Measurements from ENCODE around the gene EFNB3. TPM values are rescaled to one million over a fixed set of nuclear protein-coding genes. Genes with fewer than 3 reads are reported as not detected.

EFNB3 gene
- total RNA-seq, 2 donors from 2014 or later: not detected

Other genes starting within 250 kb of the EFNB3 start
- 10 to 100 TPM; 56.2 to 72.3 TPM for gene ZBTB4, start 225.6 kb upstream of the EFNB3 start, total RNA-seq
- not detected for gene SLC35G6, start 223.8 kb upstream of the EFNB3 start, total RNA-seq
- gene POLR2A, start 220.8 kb upstream of the EFNB3 start, total RNA-seq: 100 to 1,000 TPM in 1 of 2 donors, 10 to 100 TPM in 1; 77.8 to 151 TPM
- gene TNFSF12, start 156.1 kb upstream of the EFNB3 start, total RNA-seq: 10 to 100 TPM; 54.6 to 98.3 TPM
- 10 to 100 TPM; 40.5 to 49.2 TPM for gene TNFSF13, start 146.5 kb upstream of the EFNB3 start, total RNA-seq
- gene SENP3, start 143.3 kb upstream of the EFNB3 start, total RNA-seq: 10 to 100 TPM; 47.0 to 80.7 TPM
- 100 to 1,000 TPM in 1 of 2 donors, 10 to 100 TPM in 1; 70.8 to 133 TPM for gene CD68, start 125.6 kb upstream of the EFNB3 start, total RNA-seq
- 10 to 100 TPM; 31.1 to 38.9 TPM for gene MPDU1, start 121.3 kb upstream of the EFNB3 start, total RNA-seq
- gene SOX15, start 115.1 kb upstream of the EFNB3 start, total RNA-seq: 1 to 10 TPM in 1 of 2 donors, under 1 TPM in 1; 0.81 to 2.8 TPM
- gene FXR2, start 90.3 kb upstream of the EFNB3 start, total RNA-seq: 10 to 100 TPM; 42.8 to 53.9 TPM
- gene SAT2, start 77.4 kb upstream of the EFNB3 start, total RNA-seq: 10 to 100 TPM; 29.8 to 30.9 TPM
- not detected for gene SHBG, start 75.1 kb upstream of the EFNB3 start, total RNA-seq
- gene ATP1B2, start 54.3 kb upstream of the EFNB3 start, total RNA-seq: 1 to 10 TPM; 1.1 to 1.4 TPM
- 10 to 100 TPM; 16.8 to 23.7 TPM for gene TP53, start 17.7 kb upstream of the EFNB3 start, total RNA-seq
- 1 to 10 TPM; 2.9 to 3.4 TPM for gene WRAP53, start 16.7 kb upstream of the EFNB3 start, total RNA-seq
- under 1 TPM in 1 of 2 donors, not detected in 1; under 0.01 TPM for gene DNAH2, start 12.5 kb downstream of the EFNB3 start, total RNA-seq
- gene KDM6B, start 129.0 kb downstream of the EFNB3 start, total RNA-seq: 10 to 100 TPM in 1 of 2 donors, 1 to 10 TPM in 1; 9.5 to 35.8 TPM
- 10 to 100 TPM in 1 of 2 donors, 1 to 10 TPM in 1; 4.1 to 21.9 TPM for gene TMEM88, start 149.9 kb downstream of the EFNB3 start, total RNA-seq
- 10 to 100 TPM; 49.5 to 62.7 TPM for gene NAA38, start 152.4 kb downstream of the EFNB3 start, total RNA-seq
- 1 to 10 TPM; 3.8 to 8.9 TPM for gene CYB5D1, start 152.8 kb downstream of the EFNB3 start, total RNA-seq
- 100 to 1,000 TPM in 1 of 2 donors, 10 to 100 TPM in 1; 80.6 to 171 TPM for gene CHD3, start 183.6 kb downstream of the EFNB3 start, total RNA-seq
- gene RNF227, start 211.1 kb downstream of the EFNB3 start, total RNA-seq: 1 to 10 TPM; 3.3 to 5.4 TPM
- gene KCNAB3, start 224.7 kb downstream of the EFNB3 start, total RNA-seq: not detected
- 10 to 100 TPM; 14.6 to 36.1 TPM for gene TRAPPC1, start 226.7 kb downstream of the EFNB3 start, total RNA-seq
- 10 to 100 TPM; 11.2 to 42.9 TPM for gene CNTROB, start 227.0 kb downstream of the EFNB3 start, total RNA-seq

All from thoracic aorta (tissue), 2 donors.